Psoas muscle (tissue), 8 donors: ENCODE measurements around the gene TMEM218. TPM values are rescaled to one million over a fixed set of nuclear protein-coding genes. Genes with fewer than 3 reads are reported as not detected.

Source experiments
- ATAC-seq, 4 donors: fragments of 200-7000 bp; cut with Tn5 transposase; one replicate each; pipeline ENCODE4 v1.9.1; 2020; ENCODE audit warnings: moderate library complexity in 3 of 4, mild to moderate bottlenecking in 2 of 4
- DNase-seq, 2 donors: peaks; one replicate each; pipeline ENCODE4 v3.0.0-alpha.2; 2020
- H3K27ac ChIP-seq: fragments of 200-600 bp; one replicate; pipeline ENCODE4 v1.8.0; 2022
- H3K27me3 ChIP-seq, 3 donors: fragments of 200-600 bp in 1 of 3; one replicate each; pipeline versions ENCODE4 v1.6.1 to v1.8.0; 2013 to 2022; ENCODE audit warnings: low read length in 2 of 3, mild to moderate bottlenecking in 2 of 3, moderate library complexity in 1 of 3; ENCODE audit not compliant: insufficient read depth in 3 of 3
- H3K36me3 ChIP-seq, 2 donors: fragments of 200-600 bp in 1 of 2; one replicate each; pipeline versions ENCODE4 v1.6.1 to v1.8.0; 2013 to 2022; ENCODE audit warnings: low read depth in 1 of 2, mild to moderate bottlenecking in 1 of 2, moderate library complexity in 1 of 2; ENCODE audit not compliant: insufficient read depth in 1 of 2
- H3K4me1 ChIP-seq: fragments of 200-600 bp; one replicate; pipeline ENCODE4 v1.8.0; 2022
- H3K4me3 ChIP-seq: fragments of 200-600 bp; one replicate; pipeline ENCODE4 v1.8.0; 2022; ENCODE audit warnings: mild to moderate bottlenecking
- H3K9me3 ChIP-seq: fragments of 200-600 bp; one replicate; pipeline ENCODE4 v1.8.0; 2022
- CTCF ChIP-seq: fragments of 200-600 bp; IDR thresholded peaks from one replicate; pipeline ENCODE4 v1.8.0; 2022; ENCODE audit warnings: antibody characterized with exemption
- WGBS, 3 donors: extraction: QIAGEN DNeasy Blood & Tissue Kit; methylation state at CpG; one replicate each; pipeline versions ENCODE4 v1.1.6 to v1.1.7; 2013; 5-methylcytosine and 5-hydroxymethylcytosine counted together
- intact Hi-C, 2 donors: fragments of 100-400 bp; cut with DNase I; formaldehyde crosslinking; loops; one replicate each; pipeline versions ENCODE4 v1.11.0 to v1.14.2; 2022
- polyA plus RNA-seq, 3 donors: library from polyadenylated mRNA; stranded (reverse); fragments of 200-250 nt; gene quantifications; one replicate each; pipeline ENCODE4 v1.2.3, GENCODE V29; 2013
- total RNA-seq, 4 donors: library from RNA; stranded (reverse); fragmentation: NEBNext Ultra II Directional in 2 of 4; extraction: Animal tissue kit (Norgen Biotek cat#: 25700) in 2 of 4; gene quantifications; one replicate each; pipeline versions ENCODE4 v1.2.1 to v1.2.4, GENCODE V29; 2021 to 2023
- donor health status: healthy with polysubstance abuse.
- donor health status: DM: no; HTN: no; CAD: no; lungs with moderate emphysema.
- donor health status: Bipolar disorder and iron deficiency.
- donor health status: healthy.
- donor health status: DM: yes; HTN: yes; CAD: no.
- donor health status: DM: no; HTN: no; CAD: no.
- donor health status: DM: no; HTN: no; CAD: no.
- donor health status: DM: yes; HTN: yes; CAD: no.

The TMEM218 gene
- total and polyA plus RNA-seq, 7 donors: 4.9 to 30.3 (median 12.1) TPM

- ATAC-seq (peak; percentile 39 to 87 (median 64)), DNase-seq (no peak)
- Histone ChIP-seq H3K36me3 (no peaks in the 10 kb centered on the region), H3K4me3 (no peak overlapping the region), H3K27ac (no peak overlapping the region), H3K4me1 (peaks cover 10% of the 10 kb centered on the region), H3K9me3 (no peaks in the 10 kb centered on the region), H3K27me3 (no peaks in the 10 kb centered on the region)
- intact Hi-C loops: loop anchor here in 1 of 2 donors (10.0 kb wide), 1 partner anchor 183 kb away; no protein-coding TSS in a partner anchor
- no peak for TF ChIP-seq CTCF
Observed at GRCh38 chr11:125148011-125148410, 36.6 kb upstream of the TMEM218 start.

GRCh38 chr11:125147280-125147679 is 35.9 kb upstream of the TMEM218 start:
- DNase-seq: no peak
- WGBS, 3 donors: 44 to 61% (median 53%) methylated on average over 6 of the region's 6 CpGs
- intact Hi-C loops: loop anchor here in 1 of 2 donors (10.0 kb wide), 1 partner anchor 182 kb away; no protein-coding TSS in a partner anchor

GRCh38 chr11:125146232-125146631 is 34.8 kb upstream of the TMEM218 start:
- TF ChIP-seq CTCF: no peak
- no peaks in the 10 kb centered on the region for H3K36me3 ChIP-seq
- peaks cover 0 to 5% (median 0%) of the 10 kb centered on the region in 3 donors for H3K27me3 ChIP-seq
- WGBS, 3 donors: 95 to 98% (median 97%) methylated on average over 1 of the region's 1 CpG
- H3K27ac ChIP-seq: no peak overlapping the region
- H3K9me3 ChIP-seq: no peaks in the 10 kb centered on the region
- ATAC-seq: no peak
- H3K4me3 ChIP-seq: no peak overlapping the region
- intact Hi-C loops: loop anchor here in 1 of 2 donors (10.0 kb wide), 1 partner anchor 181 kb away; no protein-coding TSS in a partner anchor
- H3K4me1 ChIP-seq: peaks cover 10% of the 10 kb centered on the region
- DNase-seq: no peak

More at GRCh38 chr11:125147280-125147679, 35.9 kb upstream of the TMEM218 start:
- peaks cover 10% of the 10 kb centered on the region for H3K4me1 ChIP-seq
- H3K27ac ChIP-seq: no peak overlapping the region
- H3K27me3 ChIP-seq: no peaks in the 10 kb centered on the region
- TF ChIP-seq CTCF: no peak
- H3K4me3 ChIP-seq: no peak overlapping the region
- no peaks in the 10 kb centered on the region for H3K9me3 ChIP-seq
- H3K36me3 ChIP-seq: no peaks in the 10 kb centered on the region
- peak; percentile 60 to 81 (median 78) for ATAC-seq

- no peaks in the 10 kb centered on the region for H3K9me3 ChIP-seq
- no peaks in the 10 kb centered on the region for H3K36me3 ChIP-seq
- no peaks in the 10 kb centered on the region for H3K4me1 ChIP-seq
- H3K27ac ChIP-seq: no peak overlapping the region
- intact Hi-C loops: loop anchor here (5.0 to 10.0 kb wide), 2 partner anchors 50 to 177 kb away; no protein-coding TSS in a partner anchor
- peak; percentile 95 for TF ChIP-seq CTCF
- peaks cover 0 to 15% (median 0%) of the 10 kb centered on the region in 3 donors for H3K27me3 ChIP-seq
- peak; percentile 76 to 91 (median 84) for ATAC-seq
- 39 to 44% (median 41%) methylated on average over 18 of the region's 18 CpGs for WGBS, 3 donors
- no peak overlapping the region for H3K4me3 ChIP-seq
- peak; percentile 40 to 64 for DNase-seq
Observed at GRCh38 chr11:125141686-125142535, 30.5 kb upstream of the TMEM218 start.
